Liver (tissue), 9 donors: ENCODE results near the gene XYLB. TPM values are rescaled to one million over a fixed set of nuclear protein-coding genes. Genes with fewer than 3 reads are reported as not detected.

Experiments
- DNase-seq: peaks from one replicate; pipeline ENCODE4 v3.0.0-alpha.2; 2017; ENCODE audit warnings: low spot score
- H3K27ac ChIP-seq, 2 donors: one replicate each; pipeline ENCODE4 v1.7.0; 2013; ENCODE audit warnings: inconsistent platforms in 2 of 2, low read length in 2 of 2, control low read depth in 1 of 2, low read depth in 1 of 2, mild to moderate bottlenecking in 1 of 2
- H3K27me3 ChIP-seq, 4 donors: one replicate each; pipeline versions ENCODE4 v1.6.1 to v1.7.0; 2013; ENCODE audit warnings: low read length in 3 of 4, inconsistent platforms in 1 of 4, mild to moderate bottlenecking in 1 of 4, moderate library complexity in 1 of 4; ENCODE audit not compliant: control insufficient read depth in 4 of 4, insufficient read depth in 4 of 4
- H3K36me3 ChIP-seq, 4 donors: one replicate each; pipeline versions ENCODE4 v1.6.1 to v1.7.0; 2013; ENCODE audit warnings: low read length in 3 of 4, mild to moderate bottlenecking in 3 of 4, low read depth in 1 of 4, moderate library complexity in 1 of 4; ENCODE audit not compliant: control insufficient read depth in 4 of 4, insufficient read depth in 3 of 4
- H3K4me1 ChIP-seq, 4 donors: one replicate each; pipeline versions ENCODE4 v1.6.1 to v1.7.0; 2013; ENCODE audit warnings: low read length in 3 of 4, mild to moderate bottlenecking in 3 of 4, moderate library complexity in 1 of 4; ENCODE audit not compliant: control insufficient read depth in 4 of 4, insufficient read depth in 4 of 4
- H3K4me3 ChIP-seq, 3 donors: one replicate each; pipeline versions ENCODE4 v1.6.1 to v1.7.0; 2013; ENCODE audit warnings: low read length in 3 of 3, control low read depth in 1 of 3, low read depth in 1 of 3, mild to moderate bottlenecking in 1 of 3
- H3K9ac ChIP-seq, 2 donors: one replicate each; pipeline ENCODE4 v1.7.0; 2013; ENCODE audit warnings: low read length in 2 of 2, mild to moderate bottlenecking in 2 of 2, moderate library complexity in 2 of 2, control low read depth in 1 of 2, low read depth in 1 of 2
- H3K9me3 ChIP-seq, 4 donors: one replicate each; pipeline versions ENCODE4 v1.6.1 to v1.7.0; 2013; ENCODE audit warnings: low read length in 3 of 4; ENCODE audit not compliant: control insufficient read depth in 4 of 4
- EGR1 ChIP-seq, 2 donors: IDR thresholded peaks; 2 replicates each; pipeline ENCODE4 v1.6.1; 2016 to 2018; ENCODE audit warnings: antibody characterized with exemption in 2 of 2, low read depth in 2 of 2
- FOXA1 ChIP-seq: IDR thresholded peaks from 2 replicates; pipeline ENCODE4 v1.6.1; 2016; ENCODE audit warnings: antibody characterized with exemption
- FOXA2 ChIP-seq: IDR thresholded peaks from 2 replicates; pipeline ENCODE4 v1.6.1; 2016; ENCODE audit warnings: antibody characterized with exemption
- HNF4A ChIP-seq, 2 donors: conservative IDR thresholded peaks; 2 replicates each; pipeline ENCODE4 v1.6.1; 2016; ENCODE audit warnings: antibody characterized with exemption in 2 of 2, mild to moderate bottlenecking in 2 of 2
- HNF4G ChIP-seq: IDR thresholded peaks from 2 replicates; pipeline ENCODE4 v1.6.1; 2016; ENCODE audit warnings: antibody characterized with exemption
- JUND ChIP-seq, 2 donors: IDR thresholded peaks; 2 replicates each; pipeline ENCODE4 v1.6.1; 2016; ENCODE audit warnings: antibody characterized with exemption in 2 of 2
- NR2F2 ChIP-seq: IDR thresholded peaks from 2 replicates; pipeline ENCODE4 v1.6.1; 2016; ENCODE audit warnings: antibody characterized with exemption
- RAD21 ChIP-seq, 2 donors: IDR thresholded peaks; 2 replicates each; pipeline ENCODE4 v1.6.1; 2016; ENCODE audit warnings: antibody characterized with exemption in 2 of 2, mild to moderate bottlenecking in 2 of 2
- RXRA ChIP-seq, 2 donors: IDR thresholded peaks; 2 replicates each; pipeline ENCODE4 v1.6.1; 2017 to 2018; ENCODE audit warnings: antibody characterized with exemption in 2 of 2, mild to moderate bottlenecking in 1 of 2
- SP1 ChIP-seq: IDR thresholded peaks from 2 replicates; pipeline ENCODE4 v1.6.1; 2018; ENCODE audit warnings: antibody characterized with exemption, mild to moderate bottlenecking
- TAF1 ChIP-seq: conservative IDR thresholded peaks from 2 replicates; pipeline ENCODE4 v1.6.1; 2016; ENCODE audit warnings: antibody characterized with exemption, mild to moderate bottlenecking
- YY1 ChIP-seq: IDR thresholded peaks from 2 replicates; pipeline ENCODE4 v1.6.1; 2016; ENCODE audit warnings: antibody characterized with exemption, mild to moderate bottlenecking
- WGBS: extraction: QIAGEN DNeasy Blood & Tissue Kit; methylation state at CpG from one replicate; pipeline ENCODE4 v1.1.7; 2013; 5-methylcytosine and 5-hydroxymethylcytosine counted together
- polyA plus RNA-seq, 2 donors: library from polyadenylated mRNA; stranded (reverse) in 1 of 2; unstranded in 1 of 2; fragments of 200-250 nt in 1 of 2; fragments of >200 nt in 1 of 2; fragmentation: Nextera tagmentation in 1 of 2; extraction: Ambion mirVana in 1 of 2; gene quantifications; one replicate each; pipeline versions ENCODE4 v1.2.1 to v1.2.3, GENCODE V29; 2013 to 2015
- total RNA-seq, 2 donors: library from RNA; depleted of rRNA; stranded (reverse); fragments of >200 nt; gene quantifications; one replicate each; pipeline ENCODE4 v1.2.3, GENCODE V29; 2014
- TF ChIP-seq, protein P1 (sequence below): IDR thresholded peaks from 2 replicates; pipeline ENCODE4 v1.6.1; 2016; ENCODE audit warnings: antibody characterized with exemption
- TF ChIP-seq, protein P2 (sequence below): fragments of 150-350 bp; IDR thresholded peaks from 2 replicates; pipeline ENCODE4 v1.5.1; 2017; ENCODE audit warnings: improper control_type of control experiment, low read depth, low read length; ENCODE audit not compliant: missing input control
- TF ChIP-seq, protein P3 (sequence below): IDR thresholded peaks from 2 replicates; pipeline ENCODE4 v1.6.1; 2016; ENCODE audit warnings: antibody characterized with exemption, mild to moderate bottlenecking
- donor health status: healthy.
- donor health status: healthy.
- donor health status: healthy.
- donor health status: healthy.
- donor health status: healthy.

The XYLB gene
- total and polyA plus RNA-seq, 4 donors, result 14.2 to 51.5 (median 18.0) TPM

DNA sequence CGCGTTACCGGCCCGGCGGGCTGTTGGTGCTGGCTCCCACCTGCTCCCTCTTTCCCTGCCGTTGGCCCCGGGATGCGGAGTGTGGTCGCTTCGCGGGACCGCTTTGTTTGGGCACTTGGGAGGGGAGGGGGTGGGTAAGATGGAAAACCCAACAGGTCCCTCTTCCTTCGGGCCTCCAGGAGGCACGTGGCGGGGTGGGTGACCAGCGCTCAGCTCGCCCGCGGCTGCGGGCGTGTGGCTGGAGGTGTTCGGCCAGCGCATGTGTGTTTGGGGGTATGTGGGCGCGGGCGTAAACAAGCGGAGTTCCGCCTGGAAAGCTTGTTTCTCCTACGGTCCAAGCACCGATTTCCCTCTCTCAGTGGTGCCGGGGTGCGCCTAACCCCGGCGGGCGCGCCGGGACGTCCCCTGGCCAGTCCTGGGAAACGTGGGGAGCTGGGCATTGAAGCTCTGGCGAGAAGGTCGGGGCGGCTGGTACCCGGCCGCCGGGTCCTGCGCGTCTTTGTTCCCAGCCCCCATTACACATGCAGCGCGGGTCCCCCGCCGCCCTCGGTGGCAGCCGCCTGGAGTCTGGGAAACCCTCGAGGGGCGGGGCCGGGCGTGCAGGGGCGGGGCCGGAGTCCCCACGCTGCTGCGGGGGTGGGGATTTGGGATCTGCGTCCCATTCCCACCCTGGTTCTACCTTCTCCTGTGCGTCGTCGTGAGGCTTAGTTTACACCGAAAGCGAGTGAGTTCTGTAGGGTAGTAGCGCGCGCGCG lies 108.5 kb downstream of the XYLB start:
- Histone ChIP-seq H3K9me3 (no peaks in the 10 kb centered on the region), H3K27ac (peak overlapping the region; percentile 80 to 91), H3K36me3 (no peaks in the 10 kb centered on the region), H3K27me3 (no peaks in the 10 kb centered on the region), H3K4me1 (peaks cover 5 to 38% (median 23%) of the 10 kb centered on the region in 4 donors), H3K4me3 (peak overlapping the region; percentile 50 to 90 (median 63)), H3K9ac (peak overlapping the region; percentile 27 to 69)
- peak; percentile 79 for DNase-seq
- TF ChIP-seq, protein P1, sequence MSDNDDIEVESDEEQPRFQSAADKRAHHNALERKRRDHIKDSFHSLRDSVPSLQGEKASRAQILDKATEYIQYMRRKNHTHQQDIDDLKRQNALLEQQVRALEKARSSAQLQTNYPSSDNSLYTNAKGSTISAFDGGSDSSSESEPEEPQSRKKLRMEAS, result peak; percentile 37
- TF ChIP-seq EGR1 (IDR thresholded peaks at IDR 0.05; ENCODE audit: low read depth in 2 of 2) (peak; percentile 64 to 89), FOXA1 (no peak), RXRA (IDR thresholded peaks at IDR 0.05) (peak in 1 of 2 donors; percentile 38), HNF4G (no peak), SP1 (peak; percentile 19), TAF1 (no peak), FOXA2 (no peak), JUND (IDR thresholded peaks at IDR 0.05) (no peak), NR2F2 (no peak), HNF4A (conservative IDR thresholded peaks at IDR 0.05) (no peak), RAD21 (IDR thresholded peaks at IDR 0.05) (no peak)
- TF ChIP-seq, protein P2, sequence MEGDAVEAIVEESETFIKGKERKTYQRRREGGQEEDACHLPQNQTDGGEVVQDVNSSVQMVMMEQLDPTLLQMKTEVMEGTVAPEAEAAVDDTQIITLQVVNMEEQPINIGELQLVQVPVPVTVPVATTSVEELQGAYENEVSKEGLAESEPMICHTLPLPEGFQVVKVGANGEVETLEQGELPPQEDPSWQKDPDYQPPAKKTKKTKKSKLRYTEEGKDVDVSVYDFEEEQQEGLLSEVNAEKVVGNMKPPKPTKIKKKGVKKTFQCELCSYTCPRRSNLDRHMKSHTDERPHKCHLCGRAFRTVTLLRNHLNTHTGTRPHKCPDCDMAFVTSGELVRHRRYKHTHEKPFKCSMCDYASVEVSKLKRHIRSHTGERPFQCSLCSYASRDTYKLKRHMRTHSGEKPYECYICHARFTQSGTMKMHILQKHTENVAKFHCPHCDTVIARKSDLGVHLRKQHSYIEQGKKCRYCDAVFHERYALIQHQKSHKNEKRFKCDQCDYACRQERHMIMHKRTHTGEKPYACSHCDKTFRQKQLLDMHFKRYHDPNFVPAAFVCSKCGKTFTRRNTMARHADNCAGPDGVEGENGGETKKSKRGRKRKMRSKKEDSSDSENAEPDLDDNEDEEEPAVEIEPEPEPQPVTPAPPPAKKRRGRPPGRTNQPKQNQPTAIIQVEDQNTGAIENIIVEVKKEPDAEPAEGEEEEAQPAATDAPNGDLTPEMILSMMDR, result no peak
- TF ChIP-seq, protein P3, sequence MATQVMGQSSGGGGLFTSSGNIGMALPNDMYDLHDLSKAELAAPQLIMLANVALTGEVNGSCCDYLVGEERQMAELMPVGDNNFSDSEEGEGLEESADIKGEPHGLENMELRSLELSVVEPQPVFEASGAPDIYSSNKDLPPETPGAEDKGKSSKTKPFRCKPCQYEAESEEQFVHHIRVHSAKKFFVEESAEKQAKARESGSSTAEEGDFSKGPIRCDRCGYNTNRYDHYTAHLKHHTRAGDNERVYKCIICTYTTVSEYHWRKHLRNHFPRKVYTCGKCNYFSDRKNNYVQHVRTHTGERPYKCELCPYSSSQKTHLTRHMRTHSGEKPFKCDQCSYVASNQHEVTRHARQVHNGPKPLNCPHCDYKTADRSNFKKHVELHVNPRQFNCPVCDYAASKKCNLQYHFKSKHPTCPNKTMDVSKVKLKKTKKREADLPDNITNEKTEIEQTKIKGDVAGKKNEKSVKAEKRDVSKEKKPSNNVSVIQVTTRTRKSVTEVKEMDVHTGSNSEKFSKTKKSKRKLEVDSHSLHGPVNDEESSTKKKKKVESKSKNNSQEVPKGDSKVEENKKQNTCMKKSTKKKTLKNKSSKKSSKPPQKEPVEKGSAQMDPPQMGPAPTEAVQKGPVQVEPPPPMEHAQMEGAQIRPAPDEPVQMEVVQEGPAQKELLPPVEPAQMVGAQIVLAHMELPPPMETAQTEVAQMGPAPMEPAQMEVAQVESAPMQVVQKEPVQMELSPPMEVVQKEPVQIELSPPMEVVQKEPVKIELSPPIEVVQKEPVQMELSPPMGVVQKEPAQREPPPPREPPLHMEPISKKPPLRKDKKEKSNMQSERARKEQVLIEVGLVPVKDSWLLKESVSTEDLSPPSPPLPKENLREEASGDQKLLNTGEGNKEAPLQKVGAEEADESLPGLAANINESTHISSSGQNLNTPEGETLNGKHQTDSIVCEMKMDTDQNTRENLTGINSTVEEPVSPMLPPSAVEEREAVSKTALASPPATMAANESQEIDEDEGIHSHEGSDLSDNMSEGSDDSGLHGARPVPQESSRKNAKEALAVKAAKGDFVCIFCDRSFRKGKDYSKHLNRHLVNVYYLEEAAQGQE, result no peak
- WGBS, result under 1% methylated on average over 72 of the region's 72 CpGs

DNA sequence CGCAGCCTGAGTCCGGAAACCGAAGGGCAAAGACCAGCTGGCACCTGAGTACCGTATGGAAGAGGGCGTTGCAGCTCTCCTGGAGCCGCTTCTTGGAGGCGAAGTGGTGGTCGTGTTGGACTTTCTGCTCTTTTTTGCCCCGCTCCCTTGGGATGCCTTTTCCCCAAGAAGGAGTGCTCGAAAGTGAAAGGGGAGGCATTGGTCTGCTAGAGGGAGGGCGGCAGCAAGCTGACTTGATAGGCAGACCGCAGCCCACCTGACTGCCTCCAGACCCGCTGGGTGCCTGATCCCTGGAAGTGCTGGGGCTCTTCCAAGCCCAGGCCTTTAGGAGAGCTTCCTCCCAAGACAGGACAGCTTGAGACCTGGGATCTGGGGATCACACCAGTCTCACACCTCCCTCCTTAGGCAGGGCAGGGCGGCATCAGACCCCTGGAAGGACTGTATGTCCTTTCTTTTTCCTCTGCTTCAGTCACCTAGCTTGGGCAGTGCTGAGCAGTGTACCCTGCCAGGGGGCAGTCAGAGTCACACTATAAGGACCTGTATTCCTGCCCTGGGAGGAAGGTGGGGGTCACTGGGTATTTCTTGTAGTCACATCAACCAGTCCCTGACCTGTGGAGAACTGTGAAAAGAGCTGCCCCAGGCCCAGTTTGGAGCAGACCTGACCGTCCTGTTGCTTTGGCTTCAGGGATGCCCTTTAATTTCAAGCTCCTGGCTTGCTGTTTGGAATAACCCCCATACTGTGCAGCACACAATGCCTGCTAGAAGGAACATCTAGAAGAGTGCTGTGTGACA lies 109.2 kb downstream of the XYLB start:
- no peaks in the 10 kb centered on the region for H3K9me3 ChIP-seq
- peak overlapping the region; percentile 14 to 23 for H3K9ac ChIP-seq
- H3K4me1 ChIP-seq, result peaks cover 8 to 46% (median 27%) of the 10 kb centered on the region in 4 donors
- DNase-seq, result no peak
- peak overlapping the region; percentile 80 to 91 for H3K27ac ChIP-seq
- 14% methylated on average over 15 of the region's 15 CpGs for WGBS
- H3K4me3 ChIP-seq, result peak overlapping the region; percentile 50 to 90 (median 62)
- H3K36me3 ChIP-seq, result no peaks in the 10 kb centered on the region
- no peaks in the 10 kb centered on the region for H3K27me3 ChIP-seq
- peak; percentile 62 to 76 for TF ChIP-seq HNF4A (conservative IDR thresholded peaks at IDR 0.05)
- peak; percentile 26 for TF ChIP-seq YY1
- TF ChIP-seq FOXA2, result no peak
- TF ChIP-seq, protein P3, result no peak
- TF ChIP-seq TAF1, result peak; percentile 44
